Endothelial cell of umbilical vein (primary cell): ENCODE data around the gene TULP4. TPM values are rescaled to one million over a fixed set of nuclear protein-coding genes. Genes with fewer than 3 reads are reported as not detected.

Experiments used
- BruUV-seq: library from RNA; stranded (reverse); fragments of 400-500 nt; replicated peaks from 2 replicates; lab custom pipeline; 2021; lab: Mats Ljungman, UMichigan
- CTCF ChIA-PET: fragments of 300-600, 350-600 bp; sonication (Branson Sonifier 250); formaldehyde crosslinking; loops from one replicate; lab custom pipeline; 2021; ENCODE audit warnings: antibody characterized with exemption, inconsistent platforms; lab: Charles Lee
- POLR2A ChIA-PET: fragments of 300-600, 350-600 bp; sonication (Branson Sonifier 250); formaldehyde crosslinking; loops from one replicate; lab custom pipeline; 2021; ENCODE audit warnings: antibody characterized with exemption, inconsistent platforms; lab: Charles Lee
- DNase-seq: peaks from one replicate; pipeline ENCODE4 v3.0.0-alpha.2; 2011; ENCODE audit warnings: low read depth, low spot score
- FAIRE-seq: peaks from 2 replicates; lab custom pipeline; 2011; peaks lifted over from hg19 to GRCh38; lab: Jason Lieb, UNC
- H2AFZ ChIP-seq: 2 replicates; pipeline ENCODE4 v1.6.0; 2012; ENCODE audit warnings: low read depth, low read length, control low read depth, inconsistent platforms
- H3K27ac ChIP-seq: 2 replicates; pipeline ENCODE4 v1.5.1; 2011; ENCODE audit warnings: low read depth, mild to moderate bottlenecking, control low read depth, low read length, moderate library complexity; ENCODE audit not compliant: insufficient read depth
- H3K27me3 ChIP-seq, 2 experiments: 2 replicates each; pipeline versions ENCODE4 v1.6.0 to v1.6.1; 2011; ENCODE audit warnings: low read length in 2 of 2, mixed read lengths in 1 of 2; ENCODE audit not compliant: control insufficient read depth in 2 of 2, insufficient read depth in 2 of 2
- H3K36me3 ChIP-seq, 2 experiments: 2 replicates in 1 of 2; 3 replicates in 1 of 2; pipeline ENCODE4 v1.5.1; 2011; ENCODE audit warnings: low read length in 2 of 2, mild to moderate bottlenecking in 1 of 2, moderate library complexity in 1 of 2; ENCODE audit not compliant: control insufficient read depth in 2 of 2, insufficient read depth in 2 of 2; ENCODE audit errors: extremely low read depth in 1 of 2
- H3K4me1 ChIP-seq: 3 replicates; pipeline ENCODE4 v1.5.1; 2011; ENCODE audit warnings: mild to moderate bottlenecking, low read length; ENCODE audit not compliant: control insufficient read depth, insufficient read depth; ENCODE audit errors: extremely low read depth
- H3K4me2 ChIP-seq: 2 replicates; pipeline ENCODE4 v1.6.1; 2011; ENCODE audit warnings: low read length, control low read depth, mixed read lengths; ENCODE audit not compliant: insufficient read depth
- H3K4me3 ChIP-seq, 3 experiments: fragments of 200-600 bp in 1 of 3; sonication (generic), shearing (Covaris generic) in 1 of 3; replicated peaks in 1 of 3; 2 replicates each; pipeline ENCODE4 v1.5.1; 2011 to 2016; ENCODE audit warnings: control low read depth in 3 of 3, low read length in 3 of 3, mild to moderate bottlenecking in 2 of 3, inconsistent platforms in 1 of 3, low read depth in 1 of 3, moderate library complexity in 1 of 3; ENCODE audit not compliant: insufficient read depth in 1 of 3
- H3K79me2 ChIP-seq: 2 replicates; pipeline ENCODE4 v1.6.0; 2012; ENCODE audit warnings: low read length, inconsistent platforms; ENCODE audit not compliant: control insufficient read depth, insufficient read depth
- H3K9ac ChIP-seq: replicated peaks from 2 replicates; pipeline ENCODE3; 2011; ENCODE audit warnings: low read length, control low read depth; ENCODE audit not compliant: insufficient read depth; ENCODE audit errors: extremely low read depth
- H3K9me1 ChIP-seq: replicated peaks from 3 replicates; pipeline ENCODE4 v1.6.0; 2011; ENCODE audit warnings: mild to moderate bottlenecking, low read length; ENCODE audit not compliant: control insufficient read depth, insufficient read depth; ENCODE audit errors: extremely low read depth
- H3K9me3 ChIP-seq: replicated peaks from 2 replicates; pipeline ENCODE4 v1.5.1; 2012; ENCODE audit warnings: low read length, inconsistent platforms; ENCODE audit not compliant: control insufficient read depth, insufficient read depth
- H4K20me1 ChIP-seq: replicated peaks from 2 replicates; pipeline ENCODE3; 2011; ENCODE audit warnings: mild to moderate bottlenecking, low read length; ENCODE audit not compliant: control insufficient read depth, insufficient read depth; ENCODE audit errors: extremely low read depth
- EZH2 ChIP-seq: IDR thresholded peaks from 2 replicates; pipeline ENCODE4 v1.6.1; 2012; ENCODE audit warnings: borderline replicate concordance, low read depth, mild to moderate bottlenecking, moderate library complexity, low read length, inconsistent platforms; ENCODE audit not compliant: severe bottlenecking
- FOS ChIP-seq: IDR thresholded peaks from 2 replicates; pipeline ENCODE4 v1.6.1; 2011; ENCODE audit warnings: mild to moderate bottlenecking, low read length, moderate library complexity, borderline replicate concordance; ENCODE audit not compliant: insufficient read depth
- GATA2 ChIP-seq: IDR thresholded peaks from 2 replicates; pipeline ENCODE4 v1.7.0; 2011; ENCODE audit warnings: low read depth, mild to moderate bottlenecking, moderate library complexity, mixed read lengths, low read length; ENCODE audit not compliant: insufficient read length, insufficient read depth
- JUN ChIP-seq: IDR thresholded peaks from 2 replicates; pipeline ENCODE4 v1.6.1; 2011; ENCODE audit warnings: borderline replicate concordance, low read depth; ENCODE audit not compliant: insufficient read length, insufficient read depth
- MYC ChIP-seq: IDR thresholded peaks from one replicate; pipeline ENCODE4 v1.6.1; 2011; ENCODE audit warnings: mild to moderate bottlenecking, low read depth, low read length
- POLR2A ChIP-seq: IDR thresholded peaks from 2 replicates; pipeline ENCODE4 v1.6.1; 2012; ENCODE audit warnings: low read depth, mild to moderate bottlenecking, control low read depth, low read length
- POLR2AphosphoS5 ChIP-seq: IDR thresholded peaks from 2 replicates; pipeline ENCODE4 v1.6.1; 2012; ENCODE audit warnings: low read depth, mild to moderate bottlenecking, control low read depth, low read length, moderate library complexity; ENCODE audit not compliant: insufficient read depth
- dilution Hi-C: fragments of 300-500 bp; cut with MboI; formaldehyde crosslinking; loops from one replicate; pipeline ENCODE4 v1.15.0; 2019; ENCODE audit warnings: low sequenced_read_pairs; ENCODE audit not compliant: extremely low pct_ligation_motif_present
- intact Hi-C: fragments of 100-400 bp; cut with micrococcal nuclease; formaldehyde crosslinking; loops from one replicate; pipeline ENCODE4 v1.10.0; 2022
- polyA plus RNA-seq, 4 experiments: library from polyadenylated mRNA; depleted of rRNA in 3 of 4; stranded (reverse) in 3 of 4; unstranded in 1 of 4; fragments of >200 nt; gene quantifications; 2 replicates each; pipeline versions ENCODE4 v1.2.1 to v1.2.3, GENCODE V29; 2011 to 2012; ENCODE audit warnings: missing spikeins in 1 of 4
- total RNA-seq: library from RNA; stranded (reverse); gene quantifications from 2 replicates; pipeline ENCODE4 v1.2.3, GENCODE V29; 2021
- TF ChIP-seq, protein P1 (sequence below): IDR thresholded peaks from 2 replicates; pipeline ENCODE4 v1.6.1; 2011; ENCODE audit not compliant: insufficient read depth, insufficient read length
- TF ChIP-seq, protein P2 (sequence below), 2 donors: IDR thresholded peaks; 1 replicate in 1 of 2; 2 replicates in 1 of 2; pipeline ENCODE4 v1.5.1; 2011; ENCODE audit warnings: low read length in 2 of 2, mild to moderate bottlenecking in 2 of 2, moderate library complexity in 2 of 2, control low read depth in 1 of 2, inconsistent platforms in 1 of 2, low read depth in 1 of 2; ENCODE audit not compliant: insufficient read depth in 1 of 2; ENCODE audit errors: extremely low read depth in 1 of 2

Gene TULP4
- total and polyA plus RNA-seq, 2 donors (not counting 3 experiments of a cell fraction or from before 2014, with no cell fraction given), result 10.8 to 55.1 TPM

DNA sequence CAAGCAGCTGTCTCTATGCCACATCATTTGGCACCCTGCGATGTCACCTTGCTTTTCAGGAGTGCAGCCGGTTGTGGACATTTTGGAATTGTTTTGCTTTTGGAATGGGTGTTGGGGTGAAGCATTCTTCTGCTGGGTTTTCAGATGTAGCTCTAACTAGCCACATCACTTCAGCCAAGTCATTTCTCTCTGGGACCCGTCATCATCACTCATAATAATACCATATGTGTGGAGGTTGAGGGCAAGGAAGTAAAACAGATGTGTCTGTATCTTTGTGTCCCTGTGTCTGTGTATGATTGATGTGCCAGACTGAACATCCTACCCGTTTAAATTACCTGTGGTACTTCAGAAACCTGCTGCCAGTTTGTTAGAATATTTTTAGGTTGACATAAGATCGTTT is 49.5 kb upstream of the TULP4 start:
- H3K4me2 ChIP-seq, result no peak overlapping the region
- intact Hi-C loops, result no loop called here
- BruUV-seq, result no TSS peak
- no peak for FAIRE-seq
- POLR2A ChIA-PET, result no interaction called here
- H3K4me3 ChIP-seq, result no peak overlapping the region
- H3K9me1 ChIP-seq, result no peaks in the 10 kb centered on the region
- no peaks in the 10 kb centered on the region for H4K20me1 ChIP-seq
- no peak overlapping the region for H3K27ac ChIP-seq
- no peaks in the 10 kb centered on the region for H3K4me1 ChIP-seq
- H3K9ac ChIP-seq, result no peak overlapping the region
- DNase-seq, result no peak
- peaks cover 0 to 7% of the 10 kb centered on the region in 2 experiments for H3K36me3 ChIP-seq
- no peaks in the 10 kb centered on the region for H3K9me3 ChIP-seq
- no peak overlapping the region for H2AFZ ChIP-seq
- TF ChIP-seq EZH2 (no peak), JUN (no peak), GATA2 (no peak), POLR2AphosphoS5 (no peak), MYC (no peak), FOS (no peak), POLR2A (no peak)
- TF ChIP-seq, protein P1, sequence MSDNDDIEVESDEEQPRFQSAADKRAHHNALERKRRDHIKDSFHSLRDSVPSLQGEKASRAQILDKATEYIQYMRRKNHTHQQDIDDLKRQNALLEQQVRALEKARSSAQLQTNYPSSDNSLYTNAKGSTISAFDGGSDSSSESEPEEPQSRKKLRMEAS, result no peak
- TF ChIP-seq, protein P2, sequence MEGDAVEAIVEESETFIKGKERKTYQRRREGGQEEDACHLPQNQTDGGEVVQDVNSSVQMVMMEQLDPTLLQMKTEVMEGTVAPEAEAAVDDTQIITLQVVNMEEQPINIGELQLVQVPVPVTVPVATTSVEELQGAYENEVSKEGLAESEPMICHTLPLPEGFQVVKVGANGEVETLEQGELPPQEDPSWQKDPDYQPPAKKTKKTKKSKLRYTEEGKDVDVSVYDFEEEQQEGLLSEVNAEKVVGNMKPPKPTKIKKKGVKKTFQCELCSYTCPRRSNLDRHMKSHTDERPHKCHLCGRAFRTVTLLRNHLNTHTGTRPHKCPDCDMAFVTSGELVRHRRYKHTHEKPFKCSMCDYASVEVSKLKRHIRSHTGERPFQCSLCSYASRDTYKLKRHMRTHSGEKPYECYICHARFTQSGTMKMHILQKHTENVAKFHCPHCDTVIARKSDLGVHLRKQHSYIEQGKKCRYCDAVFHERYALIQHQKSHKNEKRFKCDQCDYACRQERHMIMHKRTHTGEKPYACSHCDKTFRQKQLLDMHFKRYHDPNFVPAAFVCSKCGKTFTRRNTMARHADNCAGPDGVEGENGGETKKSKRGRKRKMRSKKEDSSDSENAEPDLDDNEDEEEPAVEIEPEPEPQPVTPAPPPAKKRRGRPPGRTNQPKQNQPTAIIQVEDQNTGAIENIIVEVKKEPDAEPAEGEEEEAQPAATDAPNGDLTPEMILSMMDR (IDR thresholded peaks at IDR 0.05; ENCODE audit: extremely low read depth in 1 of 2, insufficient read depth in 1 of 2, low read depth in 1 of 2, low read length in 2 of 2), result no peak
- peaks cover 4% of the 10 kb centered on the region for H3K79me2 ChIP-seq
- dilution Hi-C loops, result no loop called here
- H3K27me3 ChIP-seq, result no peaks in the 10 kb centered on the region
- CTCF ChIA-PET, result interaction anchor here (1.9 kb wide), 1 partner anchor 10 kb away, joined by 5 read pairs; no protein-coding TSS in a partner anchor
